H1 (cell line): ENCODE measurements around the gene FAM167B. TPM values are rescaled to one million over a fixed set of nuclear protein-coding genes. Genes with fewer than 3 reads are reported as not detected.

ENCODE experiments used
- BRCA1 ChIP-seq: IDR thresholded peaks from 2 replicates; pipeline ENCODE4 v1.6.1; 2012; ENCODE audit warnings: low read depth, low read length, improper control_type of control experiment
- GABPA ChIP-seq: IDR thresholded peaks from 2 replicates; pipeline ENCODE4 v1.6.1; 2011; ENCODE audit warnings: mild to moderate bottlenecking, low read length, moderate library complexity, borderline replicate concordance; ENCODE audit not compliant: insufficient read depth
- POU5F1 ChIP-seq: IDR thresholded peaks from 2 replicates; pipeline ENCODE4 v1.6.1; 2011; ENCODE audit warnings: low read depth, mild to moderate bottlenecking, low read length, moderate library complexity
- polyA plus RNA-seq, 7 experiments: library from polyadenylated mRNA; depleted of rRNA in 3 of 7; stranded (reverse) in 5 of 7; unstranded in 2 of 7; fragments of >200 nt in 5 of 7; fragments of 200-250 nt in 2 of 7; gene quantifications; 1 replicate in 5 of 7; 2 replicates in 1 of 7; 4 replicates in 1 of 7; pipeline versions ENCODE4 v1.2.1 to v1.2.3, GENCODE V29; 2011 to 2013; ENCODE audit warnings: missing spikeins in 2 of 7, mixed read lengths in 2 of 7
- total RNA-seq: library from RNA; stranded (reverse); fragmentation: NEBNext Ultra II Directional; extraction: Animal tissue kit (Norgen Biotek cat#: 25700); gene quantifications from 2 replicates; pipeline ENCODE4 v1.2.1, GENCODE V29; 2021

FAM167B gene
- total and polyA plus RNA-seq, 2 of the 8 experiments (the other 6 are each of a cell fraction or from before 2014, with no cell fraction given): 2.8 to 3.9 TPM

DNA sequence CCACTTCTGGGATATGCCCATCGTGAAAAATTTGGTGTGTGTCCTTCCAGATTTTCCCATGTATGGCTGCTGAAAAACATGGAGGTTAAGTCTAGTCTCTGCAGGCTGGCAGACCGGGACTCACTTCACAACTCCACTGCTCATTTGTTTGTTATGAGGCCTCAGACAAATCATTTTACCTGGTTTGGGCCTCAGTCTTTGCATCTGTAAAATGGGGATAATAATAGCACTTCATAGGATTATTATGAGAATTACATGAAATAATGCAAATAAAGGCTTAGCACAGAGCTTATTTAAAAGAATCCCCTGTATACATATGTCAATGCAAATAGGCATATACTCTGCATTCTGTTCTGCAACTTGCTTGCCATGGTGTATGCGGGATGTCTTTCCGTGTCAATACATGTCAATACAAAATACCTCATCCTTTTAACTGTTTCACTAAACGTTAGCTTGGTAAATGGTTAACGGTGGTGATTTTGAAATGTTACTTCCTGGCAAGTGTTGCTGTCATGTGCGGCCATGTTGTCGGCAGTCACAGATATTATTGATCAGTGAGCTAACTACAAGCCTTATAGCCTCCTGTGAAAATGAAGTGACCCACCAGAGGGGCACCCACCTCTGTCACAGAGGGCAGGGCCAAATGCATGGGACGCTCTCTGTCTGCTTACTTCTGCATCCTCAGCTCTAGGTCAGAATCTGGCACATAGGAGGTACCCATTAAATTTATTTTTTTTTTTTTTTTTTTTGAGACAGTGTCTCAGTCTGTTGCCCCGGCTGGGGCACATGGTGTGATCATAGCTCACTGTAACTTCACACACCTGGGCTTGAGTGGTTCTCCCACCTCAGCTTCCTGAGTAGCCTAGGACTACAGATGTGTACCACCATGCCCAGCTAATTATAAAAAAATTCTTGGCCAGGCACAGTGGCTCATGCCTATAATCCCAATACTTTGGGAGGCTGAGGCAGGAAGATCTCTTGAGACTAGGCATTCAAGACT is 8.3 kb downstream of the FAM167B start (continued):
- no peak for TF ChIP-seq POU5F1
- TF ChIP-seq GABPA: no peak
- no peak for TF ChIP-seq BRCA1
